ENCODE results near the gene C19orf18.

C19orf18 gene

DNA sequence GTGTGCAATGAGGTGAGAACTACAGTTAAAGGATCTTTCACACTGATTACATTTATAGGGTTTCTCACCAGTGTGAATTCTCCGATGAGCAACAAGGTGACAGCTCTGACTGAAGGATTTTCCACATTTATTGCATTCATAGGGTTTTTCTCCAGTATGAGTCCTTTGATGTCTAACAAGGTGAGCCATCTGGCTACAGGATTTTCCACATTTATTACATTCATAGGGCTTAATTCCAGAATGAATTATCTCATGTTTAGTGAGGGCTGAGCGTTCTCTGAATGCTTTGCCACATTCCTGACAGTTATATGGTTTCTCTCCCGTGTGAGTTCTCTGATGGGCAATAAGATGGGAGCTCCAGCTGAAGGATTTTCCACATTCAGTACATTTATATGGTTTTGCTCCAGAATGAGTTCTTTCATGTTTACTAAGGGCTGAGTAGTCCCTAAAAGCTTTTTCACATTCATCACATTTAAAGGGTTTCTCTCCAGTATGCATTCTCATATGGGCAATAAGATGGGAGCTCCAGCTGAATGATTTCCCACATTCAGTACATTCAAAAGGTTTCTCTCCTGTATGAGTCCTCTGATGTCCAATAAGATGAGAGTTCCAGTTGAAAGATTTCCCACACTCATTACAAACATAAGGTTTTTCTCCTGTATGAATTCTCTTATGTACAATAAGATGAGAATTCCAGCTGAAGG, 4.4 kb upstream of the C19orf18 start:
- TF ChIP-seq GATA2 (IDR thresholded peaks at IDR 0.05; ENCODE audit: low read depth, low read length) = no peak
- no peak for TF ChIP-seq GATA3 (IDR thresholded peaks at IDR 0.05; ENCODE audit: low read depth, low read length)

DNA sequence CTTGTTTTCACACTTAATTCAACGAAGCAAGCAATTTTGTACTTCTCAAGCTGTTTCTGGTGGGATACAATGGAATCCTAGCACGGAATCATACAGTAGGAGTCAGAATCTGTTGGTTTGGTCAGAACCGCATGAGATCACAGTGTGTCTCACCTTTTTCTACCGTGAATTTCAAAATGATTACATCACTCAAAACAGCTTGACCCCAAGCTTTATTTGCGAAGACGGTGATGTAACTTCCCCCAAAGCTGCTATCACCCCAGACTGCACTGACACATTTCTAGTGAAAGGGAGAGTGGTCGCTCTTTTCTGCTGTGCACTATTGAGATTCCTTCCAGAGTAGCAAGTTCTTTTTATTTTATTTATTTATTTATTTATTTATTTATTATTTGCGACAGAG, 9.6 kb downstream of the C19orf18 start:
- TF ChIP-seq GATA3 (IDR thresholded peaks at IDR 0.05; ENCODE audit: low read depth, low read length) (no peak), GATA2 (IDR thresholded peaks at IDR 0.05; ENCODE audit: low read depth, low read length) (no peak)

GRCh38 chr19:57961785-57962184, 12.5 kb downstream of the C19orf18 start:
- TF ChIP-seq GATA3 (IDR thresholded peaks at IDR 0.05; ENCODE audit: low read depth, low read length) (no peak), GATA2 (IDR thresholded peaks at IDR 0.05; ENCODE audit: low read depth, low read length) (no peak)

GRCh38 chr19:57954996-57955395, 19.3 kb downstream of the C19orf18 start:
- TF ChIP-seq GATA2 (IDR thresholded peaks at IDR 0.05; ENCODE audit: low read depth, low read length) (no peak), GATA3 (IDR thresholded peaks at IDR 0.05; ENCODE audit: low read depth, low read length) (no peak)

DNA sequence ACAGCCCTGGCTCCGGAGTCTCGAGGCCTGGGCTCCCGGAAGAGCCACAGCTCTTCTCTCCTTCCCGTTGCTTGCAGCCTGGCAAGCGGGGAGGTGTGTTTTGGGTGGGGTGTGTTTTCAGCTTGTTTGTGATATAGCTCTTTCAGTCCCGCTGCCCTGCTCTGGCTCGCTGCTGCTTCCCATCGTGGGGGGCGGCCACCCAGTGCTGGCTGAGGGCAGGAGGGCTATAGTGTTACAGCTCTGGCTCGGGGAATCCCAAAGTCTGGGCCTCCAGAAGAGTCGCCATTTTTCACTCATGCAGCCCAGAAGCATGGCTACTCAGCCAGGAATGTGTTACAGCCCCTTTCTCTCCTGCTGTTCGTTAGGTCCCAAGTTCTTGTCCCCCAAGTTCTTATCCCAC, 24.6 kb downstream of the C19orf18 start:
- no peak for TF ChIP-seq GATA2 (IDR thresholded peaks at IDR 0.05; ENCODE audit: low read depth, low read length)
- TF ChIP-seq GATA3 (IDR thresholded peaks at IDR 0.05; ENCODE audit: low read depth, low read length) = no peak

DNA sequence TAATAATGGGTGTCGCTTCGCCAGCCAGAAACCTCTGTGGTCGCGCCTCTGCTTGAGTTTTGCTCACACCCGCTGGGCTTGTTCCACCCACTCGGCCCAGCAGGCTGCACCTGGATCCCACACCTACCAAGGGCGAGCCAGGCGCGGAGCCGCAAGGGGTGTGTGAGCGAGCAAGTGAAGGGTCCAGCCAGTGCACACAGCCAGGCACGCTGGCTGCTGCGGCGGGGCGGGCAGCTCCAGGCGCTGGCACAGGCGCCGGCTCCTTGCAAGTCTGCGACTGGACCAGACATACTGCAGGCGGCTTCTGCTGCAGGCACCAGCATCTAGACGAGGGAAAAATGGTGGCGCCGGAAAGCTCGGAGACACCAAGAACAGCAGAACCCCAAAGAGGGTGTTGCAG, 25.0 kb downstream of the C19orf18 start:
- no peak for TF ChIP-seq GATA3 (IDR thresholded peaks at IDR 0.05; ENCODE audit: low read depth, low read length)

DNA sequence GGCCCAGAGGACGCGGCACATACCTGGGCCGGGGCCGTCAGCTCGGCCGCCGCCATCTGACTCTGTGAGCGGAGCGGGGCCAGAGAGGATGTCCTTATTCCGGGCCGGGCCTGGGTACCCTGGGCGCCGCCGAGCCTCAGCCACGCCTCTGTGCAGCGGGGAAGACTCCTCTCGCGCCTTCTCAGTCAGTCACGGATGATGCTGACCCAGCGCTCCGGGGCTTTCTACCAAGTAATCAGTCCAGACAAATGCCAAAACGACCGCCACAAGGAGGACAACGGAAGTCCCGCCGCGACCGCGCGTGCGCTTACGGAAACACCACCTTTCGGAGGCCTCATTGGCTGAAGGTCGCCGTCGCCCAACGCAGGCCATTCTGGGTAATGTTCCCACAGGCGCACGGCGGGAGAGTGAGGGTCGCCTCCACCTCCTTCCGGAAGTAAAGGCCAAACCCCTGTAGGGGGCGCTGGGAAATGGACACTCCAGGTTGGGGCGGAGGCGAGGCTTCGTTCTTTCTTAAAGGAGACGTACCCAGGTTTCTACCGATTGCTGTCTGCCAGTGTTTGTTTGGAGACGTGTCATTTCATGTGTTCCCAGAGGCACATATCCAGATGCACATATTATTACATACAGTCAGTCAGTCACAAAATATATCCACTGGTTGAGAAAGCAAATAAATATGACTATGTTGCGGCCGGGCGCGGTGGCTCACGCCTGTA, 26.8 kb downstream of the C19orf18 start, which contains the start of gene ZNF256:
TSS of gene ZNF256 (minus strand) at position 288 of the 716 bp plus-strand sequence. CDS start at position 56, 232 bp downstream.
- no peak for TF ChIP-seq GATA2 (IDR thresholded peaks at IDR 0.05; ENCODE audit: low read depth, low read length)
- TF ChIP-seq GATA3 (IDR thresholded peaks at IDR 0.05; ENCODE audit: low read depth, low read length) = no peak

- TF ChIP-seq GATA3 (IDR thresholded peaks at IDR 0.05; ENCODE audit: low read depth, low read length) = no peak
- no peak for TF ChIP-seq GATA2 (IDR thresholded peaks at IDR 0.05; ENCODE audit: low read depth, low read length)
Measured at GRCh38 chr19:57947088-57947418, 27.3 kb downstream of the C19orf18 start.

- TF ChIP-seq GATA2 (IDR thresholded peaks at IDR 0.05; ENCODE audit: low read depth, low read length) = no peak
- TF ChIP-seq GATA3 (IDR thresholded peaks at IDR 0.05; ENCODE audit: low read depth, low read length) = no peak
Measured at GRCh38 chr19:57946316-57946715, 28.0 kb downstream of the C19orf18 start.

GRCh38 chr19:57941593-57941992, 32.7 kb downstream of the C19orf18 start:
- TF ChIP-seq GATA3 (IDR thresholded peaks at IDR 0.05; ENCODE audit: low read depth, low read length) = no peak

DNA sequence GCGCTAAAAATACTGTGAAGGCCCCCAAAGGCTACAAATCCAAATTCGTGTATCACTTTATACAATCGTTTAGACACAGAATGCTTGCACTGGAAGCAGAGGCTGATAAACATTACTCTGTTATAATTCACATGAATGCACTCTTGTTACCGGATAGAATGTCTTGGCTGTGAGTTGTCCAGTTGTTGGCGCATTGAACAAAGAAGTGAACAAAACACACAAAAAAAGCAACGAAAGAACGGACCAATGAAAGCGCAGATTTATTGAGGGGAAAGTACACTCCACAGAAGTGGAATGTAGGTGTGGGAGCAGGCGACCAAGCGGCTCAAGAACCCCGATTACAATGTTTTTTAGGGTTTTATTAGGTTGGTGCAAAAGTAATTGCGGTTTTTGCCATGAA, 38.6 kb downstream of the C19orf18 start:
- TF ChIP-seq GATA3 (IDR thresholded peaks at IDR 0.05; ENCODE audit: low read depth, low read length) = no peak
- no peak for TF ChIP-seq GATA2 (IDR thresholded peaks at IDR 0.05; ENCODE audit: low read depth, low read length)

- no peak for TF ChIP-seq GATA2 (IDR thresholded peaks at IDR 0.05; ENCODE audit: low read depth, low read length)
- TF ChIP-seq GATA3 (IDR thresholded peaks at IDR 0.05; ENCODE audit: low read depth, low read length) = no peak
Measured at GRCh38 chr19:57934820-57935665, 39.3 kb downstream of the C19orf18 start, which contains the start of gene ZNF418. TSS of gene ZNF418 (minus strand) at chr19:57935402. CDS start at chr19:57933822, 1,580 bp downstream.

GRCh38 chr19:57927587-57927986, 46.7 kb downstream of the C19orf18 start:
- no peak for TF ChIP-seq GATA2 (IDR thresholded peaks at IDR 0.05; ENCODE audit: low read depth, low read length)
- TF ChIP-seq GATA3 (IDR thresholded peaks at IDR 0.05; ENCODE audit: low read depth, low read length) = no peak

All from SH-SY5Y (cell line).